Cardiac septum (tissue), 1 donor: Measurements from ENCODE around the gene CNGA1. TPM values are rescaled to one million over a fixed set of nuclear protein-coding genes. Genes with fewer than 3 reads are reported as not detected.
A peak's percentile ranks its signal among the peaks of the same experiment; 100 is the strongest.

Source experiments
- DNase-seq: peaks from one replicate; pipeline ENCODE4 v3.0.0-alpha.2; 2020; ENCODE audit warnings: low spot score
- intact Hi-C: fragments of 100-400 bp; cut with DNase I; formaldehyde crosslinking; loops from one replicate; pipeline ENCODE4 v1.14.0; 2022
- long read RNA-seq: library from polyadenylated mRNA; unstranded; transcript quantifications from one replicate; pipeline ENCODE4 v2.0.0, GENCODE V29; 2021
- total RNA-seq: library from RNA; stranded (reverse); fragmentation: NEBNext Ultra II Directional; extraction: Animal tissue kit (Norgen Biotek cat#: 25700); gene quantifications from one replicate; pipeline ENCODE4 v1.2.1, GENCODE V29; 2021
- donor health status: DM: no; HTN: no; CAD: no.

Gene CNGA1
- total RNA-seq, result 0.89 TPM
- long read RNA-seq, partial matches to known transcripts, result 1 of 1 reads
- long read RNA-seq, other reads (novel, unspliced or antisense), result 0 of 1 reads

- intact Hi-C loops, result loop anchor here (5.0 kb wide), 1 partner anchor 71 kb away; no protein-coding TSS in a partner anchor
- DNase-seq, result peak; percentile 89
Observed at GRCh38 chr4:48016141-48017107, at the start of gene CNGA1, which contains the start of gene NIPAL1. CNGA1 (minus strand) TSS chr4:48016681; CDS start chr4:47952689, 63,992 bp downstream. NIPAL1 (plus strand) TSS chr4:48016772; CDS start chr4:48016840, 68 bp downstream.

- intact Hi-C loops, result no loop called here
- DNase-seq, result no peak
Observed at GRCh38 chr4:48065587-48066052, 49.1 kb upstream of the CNGA1 start.

- DNase-seq, result no peak
- intact Hi-C loops, result no loop called here
Observed at GRCh38 chr4:48064349-48064748, 47.9 kb upstream of the CNGA1 start.

GRCh38 chr4:48058617-48059530, 42.4 kb upstream of the CNGA1 start:
- no peak for DNase-seq
- intact Hi-C loops, result no loop called here

- intact Hi-C loops, result no loop called here
- DNase-seq, result no peak
Observed at GRCh38 chr4:48051078-48051477, 34.6 kb upstream of the CNGA1 start.

- intact Hi-C loops, result no loop called here
- no peak for DNase-seq
Observed at GRCh38 chr4:48049483-48049882, 33.0 kb upstream of the CNGA1 start.

GRCh38 chr4:48047896-48048295, 31.4 kb upstream of the CNGA1 start:
- no peak for DNase-seq
- intact Hi-C loops, result no loop called here

GRCh38 chr4:48047421-48047844, 31.0 kb upstream of the CNGA1 start:
- DNase-seq, result no peak
- intact Hi-C loops, result no loop called here

GRCh38 chr4:48046059-48046458, 29.6 kb upstream of the CNGA1 start:
- intact Hi-C loops, result no loop called here
- no peak for DNase-seq

GRCh38 chr4:48044298-48044697, 27.8 kb upstream of the CNGA1 start:
- intact Hi-C loops, result no loop called here
- DNase-seq, result no peak

GRCh38 chr4:48043504-48043903, 27.0 kb upstream of the CNGA1 start:
- DNase-seq, result no peak
- intact Hi-C loops, result no loop called here

GRCh38 chr4:48042979-48043461, 26.5 kb upstream of the CNGA1 start:
- DNase-seq, result no peak
- intact Hi-C loops, result no loop called here

GRCh38 chr4:48041535-48042137, 25.2 kb upstream of the CNGA1 start:
- no peak for DNase-seq
- intact Hi-C loops, result no loop called here

- no peak for DNase-seq
- intact Hi-C loops, result no loop called here
Observed at GRCh38 chr4:48039561-48039960, 23.1 kb upstream of the CNGA1 start.

GRCh38 chr4:48038666-48039065, 22.2 kb upstream of the CNGA1 start:
- intact Hi-C loops, result no loop called here
- no peak for DNase-seq

- DNase-seq, result no peak
- intact Hi-C loops, result no loop called here
Observed at GRCh38 chr4:48037117-48037462, 20.6 kb upstream of the CNGA1 start.

GRCh38 chr4:48035952-48036351, 19.5 kb upstream of the CNGA1 start:
- no peak for DNase-seq
- intact Hi-C loops, result no loop called here

- no peak for DNase-seq
- intact Hi-C loops, result no loop called here
Observed at GRCh38 chr4:48033825-48034413, 17.4 kb upstream of the CNGA1 start.

GRCh38 chr4:48033412-48033811, 16.9 kb upstream of the CNGA1 start:
- intact Hi-C loops, result no loop called here

More at GRCh38 chr4:48033412-48033811, 16.9 kb upstream of the CNGA1 start:
- DNase-seq, result no peak
